Stimulated activated CD8-positive, alpha-beta memory T cell treated with anti-CD3 and anti-CD28 coated beads, Interleukin-4, amount 100 ng/mL, for 48 hours (primary cell): ENCODE results near the gene ANAPC2.

Experiments
- DNase-seq: peaks from one replicate; pipeline ENCODE4 v3.0.0-alpha.2; 2020

ANAPC2 gene

GRCh38 chr9:137227054-137227852 is 38.9 kb upstream of the ANAPC2 start, which contains the start of gene RNF224:
Gene RNF224, plus strand, starts transcription at chr9:137227502. Its CDS starts 834 bp downstream, at chr9:137228336.
- DNase-seq, result peak; percentile 91

- no peak for DNase-seq
Observed at GRCh38 chr9:137226338-137227053, 38.1 kb upstream of the ANAPC2 start.

GRCh38 chr9:137225699-137226331 is 37.5 kb upstream of the ANAPC2 start:
- no peak for DNase-seq

- DNase-seq, result no peak
Observed at GRCh38 chr9:137224830-137225694, 36.7 kb upstream of the ANAPC2 start, which contains the start of gene CYSRT1. Gene CYSRT1, plus strand, starts transcription at chr9:137225174. Its CDS starts 448 bp downstream, at chr9:137225622.

- DNase-seq, result peak; percentile 99
Observed at GRCh38 chr9:137223078-137223970, 35.0 kb upstream of the ANAPC2 start.

- no peak for DNase-seq
Observed at GRCh38 chr9:137222190-137223077, 34.1 kb upstream of the ANAPC2 start, which contains the start of gene RNF208. Gene RNF208, minus strand, starts transcription at chr9:137222240. Its CDS starts 1,028 bp downstream, at chr9:137221212.

- DNase-seq, result no peak
Observed at GRCh38 chr9:137221506-137222111, 33.2 kb upstream of the ANAPC2 start.

- DNase-seq, result no peak
Observed at GRCh38 chr9:137221095-137221505, 32.7 kb upstream of the ANAPC2 start.

- DNase-seq, result no peak
Observed at GRCh38 chr9:137220317-137221094, 32.1 kb upstream of the ANAPC2 start.

GRCh38 chr9:137219757-137220316 is 31.5 kb upstream of the ANAPC2 start:
- no peak for DNase-seq

- no peak for DNase-seq
Observed at GRCh38 chr9:137218754-137219271, 30.5 kb upstream of the ANAPC2 start.

- no peak for DNase-seq
Observed at GRCh38 chr9:137218212-137218753, 29.9 kb upstream of the ANAPC2 start.

- DNase-seq, result no peak
Observed at GRCh38 chr9:137217276-137218211, 29.2 kb upstream of the ANAPC2 start.

GRCh38 chr9:137216188-137216965 is 28.0 kb upstream of the ANAPC2 start:
- no peak for DNase-seq

- DNase-seq, result no peak
Observed at GRCh38 chr9:137215196-137215986, 27.0 kb upstream of the ANAPC2 start.
